ENCODE measurements around the gene FXYD2.

The FXYD2 gene

GRCh38 chr11:117792241-117792640, 32.3 kb downstream of the FXYD2 start:
- TF ChIP-seq CTCF (conservative IDR thresholded peaks at IDR 0.05; ENCODE audit: low read depth, low read length), result no peak
- no peak overlapping the region for H3K4me3 ChIP-seq (ENCODE audit: low read depth, low read length)
- DNase-seq (ENCODE audit: low read depth), result no peak

GRCh38 chr11:117790279-117790678, 34.3 kb downstream of the FXYD2 start:
- DNase-seq (ENCODE audit: low read depth), result no peak
- TF ChIP-seq CTCF (conservative IDR thresholded peaks at IDR 0.05; ENCODE audit: low read depth, low read length), result no peak

GRCh38 chr11:117789241-117789640, 35.3 kb downstream of the FXYD2 start:
- TF ChIP-seq CTCF (conservative IDR thresholded peaks at IDR 0.05; ENCODE audit: low read depth, low read length), result no peak
- no peak overlapping the region for H3K4me3 ChIP-seq (ENCODE audit: low read depth, low read length)
- no peak for DNase-seq (ENCODE audit: low read depth)

More at GRCh38 chr11:117790279-117790678, 34.3 kb downstream of the FXYD2 start:
- H3K4me3 ChIP-seq (ENCODE audit: low read depth, low read length), result no peak overlapping the region

GRCh38 chr11:117786135-117786870, 38.2 kb downstream of the FXYD2 start:
- H3K4me3 ChIP-seq (ENCODE audit: low read depth, low read length), result no peak overlapping the region
- no peak for DNase-seq (ENCODE audit: low read depth)
- no peak for TF ChIP-seq CTCF (conservative IDR thresholded peaks at IDR 0.05; ENCODE audit: low read depth, low read length)

- no peak for TF ChIP-seq CTCF (conservative IDR thresholded peaks at IDR 0.05; ENCODE audit: low read depth, low read length)
- no peak for DNase-seq (ENCODE audit: low read depth)
- H3K4me3 ChIP-seq (ENCODE audit: low read depth, low read length), result no peak overlapping the region
These were observed 42.4 kb downstream of the FXYD2 start for GRCh38 chr11:117782101-117782500.

GRCh38 chr11:117781627-117782026, 42.9 kb downstream of the FXYD2 start:
- no peak overlapping the region for H3K4me3 ChIP-seq (ENCODE audit: low read depth, low read length)
- TF ChIP-seq CTCF (conservative IDR thresholded peaks at IDR 0.05; ENCODE audit: low read depth, low read length), result no peak
- no peak for DNase-seq (ENCODE audit: low read depth)

DNA sequence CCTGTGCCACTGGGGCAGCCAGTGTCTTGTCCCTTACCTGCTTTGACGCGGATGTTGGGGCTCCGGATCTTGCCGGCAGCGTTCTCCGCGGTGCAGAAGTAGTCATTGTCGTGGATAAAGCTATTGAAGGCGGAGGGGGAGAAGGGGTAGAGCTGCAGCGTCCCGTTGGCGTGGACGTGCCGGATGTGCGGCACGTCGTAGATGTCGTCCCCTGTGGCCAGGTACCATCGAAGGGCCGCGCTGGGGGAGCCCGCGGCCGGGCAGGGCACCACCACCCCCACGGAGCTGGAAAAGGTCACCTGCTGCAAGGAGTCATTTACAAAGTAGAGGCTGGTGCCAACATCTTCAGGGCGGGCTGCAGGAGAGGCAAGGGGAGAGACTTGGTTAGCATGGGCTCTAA, 44.1 kb downstream of the FXYD2 start:
- no peak for DNase-seq (ENCODE audit: low read depth)
- no peak overlapping the region for H3K4me3 ChIP-seq (ENCODE audit: low read depth, low read length)
- TF ChIP-seq CTCF (conservative IDR thresholded peaks at IDR 0.05; ENCODE audit: low read depth, low read length), result no peak

Measured in choroid plexus epithelial cell (primary cell).